ENCODE measurements around the gene TMEM134. TPM values are rescaled to one million over a fixed set of nuclear protein-coding genes. Genes with fewer than 3 reads are reported as not detected.

TMEM134 gene
- total RNA-seq, 4 donors from 2014 or later, result 49.2 to 184 (median 96.6) TPM

- TF ChIP-seq POLR2A (IDR thresholded peaks at IDR 0.05) (no peak), EP300 (IDR thresholded peaks at IDR 0.05) (no peak), CTCF (IDR thresholded peaks at IDR 0.05) (no peak)
- no peaks in the 10 kb centered on the region for H3K36me3 ChIP-seq
- peaks cover 0 to 2% of the 10 kb centered on the region in 2 donors for H3K27me3 ChIP-seq
- peak overlapping the region; percentile 39 to 75 (median 62) for H3K4me3 ChIP-seq
- peaks cover 0 to 55% (median 36%) of the 10 kb centered on the region in 4 donors for H3K4me1 ChIP-seq
- no peaks in the 10 kb centered on the region for H3K9me3 ChIP-seq
- H3K27ac ChIP-seq, result peak overlapping the region; percentile 89 to 94 (median 92)
- WGBS, 2 donors, result 27 to 35% methylated on average over 7 to 13 of the region's 15 CpGs
- no peak for DNase-seq (ENCODE audit: low spot score in 2 of 2)
Observed at GRCh38 chr11:67420147-67420645, 48.9 kb downstream of the TMEM134 start.

GRCh38 chr11:67419325-67420049 is 49.6 kb downstream of the TMEM134 start:
- Histone ChIP-seq H3K27me3 (peaks cover 0 to 9% of the 10 kb centered on the region in 2 donors), H3K27ac (peak overlapping the region in 3 of 4 donors; percentile 67 to 94 (median 93)), H3K4me1 (peaks cover 0 to 62% (median 38%) of the 10 kb centered on the region in 4 donors), H3K36me3 (no peaks in the 10 kb centered on the region), H3K9me3 (no peaks in the 10 kb centered on the region), H3K4me3 (no peak overlapping the region)
- no peak for DNase-seq (ENCODE audit: low spot score in 2 of 2)
- 85 to 89% methylated on average over 16 to 18 of the region's 21 CpGs for WGBS, 2 donors
- TF ChIP-seq EP300 (IDR thresholded peaks at IDR 0.05), result no peak
- TF ChIP-seq CTCF (IDR thresholded peaks at IDR 0.05), result no peak
- TF ChIP-seq POLR2A (IDR thresholded peaks at IDR 0.05), result no peak

GRCh38 chr11:67418476-67419281 is 50.4 kb downstream of the TMEM134 start:
- DNase-seq (ENCODE audit: low spot score in 2 of 2), result no peak
- TF ChIP-seq EP300 (IDR thresholded peaks at IDR 0.05), result no peak
- TF ChIP-seq CTCF (IDR thresholded peaks at IDR 0.05), result no peak
- no peak for TF ChIP-seq POLR2A (IDR thresholded peaks at IDR 0.05)
- peak overlapping the region in 3 of 4 donors; percentile 67 to 93 (median 83) for H3K27ac ChIP-seq
- H3K4me1 ChIP-seq, result peaks cover 0 to 64% (median 38%) of the 10 kb centered on the region in 4 donors
- H3K4me3 ChIP-seq, result no peak overlapping the region
- no peaks in the 10 kb centered on the region for H3K9me3 ChIP-seq
- no peaks in the 10 kb centered on the region for H3K36me3 ChIP-seq
- H3K27me3 ChIP-seq, result peaks cover 0 to 11% of the 10 kb centered on the region in 2 donors
- WGBS, 2 donors, result 59 to 66% methylated on average over 17 to 21 of the region's 26 CpGs

GRCh38 chr11:67417425-67417824 is 51.6 kb downstream of the TMEM134 start:
- H3K27ac ChIP-seq, result peak overlapping the region; percentile 44 to 93 (median 82)

More at GRCh38 chr11:67417425-67417824, 51.6 kb downstream of the TMEM134 start:
- no peak overlapping the region for H3K4me3 ChIP-seq
- no peaks in the 10 kb centered on the region for H3K9me3 ChIP-seq
- H3K27me3 ChIP-seq, result peaks cover 0 to 15% of the 10 kb centered on the region in 2 donors
- H3K4me1 ChIP-seq, result peaks cover 0 to 73% (median 38%) of the 10 kb centered on the region in 4 donors
- TF ChIP-seq CTCF (IDR thresholded peaks at IDR 0.05) (no peak), POLR2A (IDR thresholded peaks at IDR 0.05) (no peak), EP300 (IDR thresholded peaks at IDR 0.05) (no peak)
- 74% methylated on average over 4 of the region's 12 CpGs; no CpG with 5 or more reads in 1 of the 2 donors for WGBS, 2 donors
- no peak for DNase-seq (ENCODE audit: low spot score in 2 of 2)
- H3K36me3 ChIP-seq, result no peaks in the 10 kb centered on the region
